SHP77 treated with DMSO at 0.1 percent for 48 hours (cell line): ENCODE data around the gene KDM2A.
"Not testable (repeated sequence)": the region's sequence is repeated elsewhere in the genome, so short reads cannot be mapped to it uniquely, and the experiment has no call there.

Experiments
- DNase-seq: peaks from one replicate; lab custom pipeline; 2025; lab: John Stamatoyannopoulos, UW

Gene KDM2A

DNA sequence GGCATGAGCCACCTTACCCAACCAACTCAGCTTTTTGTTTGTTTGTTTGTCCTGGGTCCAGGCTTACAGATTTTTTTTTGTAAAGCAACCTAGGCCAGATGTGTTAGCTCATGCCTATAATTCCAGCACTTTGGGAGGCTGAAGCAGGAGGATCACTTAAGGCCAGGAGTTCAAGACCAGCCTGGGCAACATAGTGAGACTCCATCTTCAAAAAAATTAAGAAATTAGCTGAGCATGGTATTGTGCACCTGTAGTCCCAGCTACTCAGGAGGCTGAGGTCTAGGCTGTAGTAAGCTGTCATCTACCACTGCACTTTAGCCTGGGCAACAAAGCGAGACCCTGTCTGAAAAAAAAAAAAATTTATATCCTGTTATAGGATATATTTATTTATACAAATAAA, 118.5 kb downstream of the KDM2A start:
- no peak for DNase-seq

DNA sequence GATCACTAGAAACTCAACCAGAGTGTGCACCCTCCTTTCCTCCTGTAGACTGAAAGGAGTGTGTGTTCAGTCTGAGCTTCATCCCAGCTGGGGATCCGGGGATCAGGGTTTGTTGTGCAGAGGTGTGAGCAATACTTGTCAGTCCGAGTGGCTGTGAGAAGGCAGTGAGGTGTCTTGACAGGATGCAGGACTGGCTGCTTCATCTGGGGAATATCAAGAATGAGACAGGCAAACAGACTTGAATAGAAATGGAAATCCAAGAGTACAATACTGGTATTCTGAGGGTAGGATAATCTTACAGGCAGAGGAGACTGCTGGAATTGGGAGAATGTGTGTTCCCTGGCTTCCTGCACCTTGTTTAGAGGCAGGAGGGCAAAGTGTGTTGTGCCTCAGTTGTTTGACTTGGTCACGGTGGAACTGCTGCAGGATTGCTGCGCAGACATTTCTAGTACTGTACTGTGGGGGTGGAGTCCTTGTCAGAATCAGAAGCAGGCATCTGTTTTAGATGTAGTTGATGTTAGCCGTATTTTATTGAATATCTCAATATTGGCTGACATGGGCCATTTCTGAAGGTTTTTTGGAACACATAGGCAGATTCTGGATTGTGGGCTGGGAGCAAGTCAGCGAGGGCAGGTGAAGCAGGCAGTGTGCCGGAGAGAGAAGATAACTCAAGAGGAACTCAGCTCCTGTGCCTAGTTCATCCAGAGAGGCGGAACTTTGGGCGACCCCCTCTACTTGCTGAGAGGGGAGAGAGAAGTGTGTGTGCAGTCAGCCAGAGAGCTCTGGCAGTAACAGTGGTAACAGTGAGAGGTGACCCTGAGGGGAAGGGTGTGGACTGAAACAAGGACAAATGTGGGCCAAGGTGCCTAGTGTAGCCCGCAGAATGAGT, 120.1 kb downstream of the KDM2A start:
- no peak for DNase-seq

DNA sequence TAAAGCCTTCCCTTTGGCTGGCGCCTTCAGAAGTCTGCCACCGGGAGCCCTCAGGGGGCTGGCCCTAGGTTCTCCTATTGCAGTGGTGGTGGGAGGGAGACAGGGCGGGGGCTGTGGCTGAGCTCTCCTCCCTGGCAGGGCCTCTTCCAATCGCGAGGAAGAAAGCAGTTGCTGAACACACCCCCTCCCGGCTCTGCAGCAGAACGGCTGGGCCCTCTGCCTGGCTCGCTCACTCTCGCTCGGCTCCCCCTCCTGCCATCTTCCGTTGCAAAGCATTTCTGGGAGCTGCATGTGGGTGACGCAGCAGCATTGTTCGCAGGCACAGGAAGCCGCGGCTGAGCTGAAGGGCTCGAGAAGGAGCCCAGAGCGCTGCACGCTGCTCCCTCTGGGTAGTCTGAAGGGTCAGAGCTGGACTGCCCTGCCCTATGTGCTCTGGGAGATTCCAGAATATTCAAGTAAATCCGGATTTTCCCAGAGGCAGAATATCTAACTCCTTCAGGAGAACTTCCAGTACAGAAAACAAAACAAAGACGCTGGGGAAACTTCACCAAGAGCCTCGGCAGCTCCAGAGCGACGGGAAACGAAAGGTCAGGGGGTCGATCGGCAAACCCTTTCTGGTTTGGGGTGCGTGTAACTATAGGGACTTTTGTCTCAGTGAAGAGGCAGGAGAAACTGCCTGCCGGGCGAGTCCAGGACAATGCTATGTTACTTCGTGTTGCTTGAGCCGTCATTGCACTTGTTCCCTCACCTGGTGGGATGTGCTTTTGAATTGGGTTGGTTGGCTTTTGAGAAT, 120.9 kb downstream of the KDM2A start:
- DNase-seq = peak; percentile 99

DNA sequence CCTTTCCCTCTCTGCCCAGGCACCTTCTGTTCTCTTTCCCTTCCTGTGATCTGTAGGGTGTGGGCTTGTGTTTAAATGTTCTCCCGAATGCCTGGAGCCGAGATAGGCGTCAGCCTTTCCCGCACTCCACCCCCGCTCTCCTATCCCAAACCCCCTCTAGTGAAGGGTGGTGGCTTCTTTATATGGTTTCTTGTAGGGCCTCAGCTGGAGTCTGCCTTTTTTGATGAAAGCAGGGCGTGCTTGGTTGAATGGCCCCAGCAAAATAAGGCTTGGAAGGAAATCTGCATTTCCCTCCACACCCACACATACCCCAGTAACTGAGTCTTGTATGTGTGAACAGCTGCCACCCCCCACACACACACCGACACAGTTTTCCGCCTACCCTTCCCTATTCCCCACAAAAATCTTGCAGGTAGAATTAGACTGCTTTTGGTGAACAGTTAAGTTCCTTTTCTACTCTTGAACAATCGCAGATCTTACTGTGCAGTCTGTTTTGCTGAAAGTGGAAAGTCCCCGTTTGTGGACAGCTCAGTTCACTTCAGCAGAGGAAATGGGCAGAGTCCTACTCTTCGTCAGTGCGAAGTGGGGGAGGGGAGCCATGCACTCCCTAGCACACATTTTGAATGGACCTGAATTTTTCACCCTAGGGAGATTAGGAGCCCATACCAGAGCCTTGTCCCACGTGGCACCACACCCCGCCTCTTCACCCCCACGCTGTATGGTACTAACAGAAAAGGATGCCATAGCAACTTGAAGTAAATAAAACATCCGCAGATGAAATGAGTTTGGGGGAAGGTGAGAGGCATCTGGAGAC, 121.7 kb downstream of the KDM2A start:
- peak; percentile 25 for DNase-seq

DNA sequence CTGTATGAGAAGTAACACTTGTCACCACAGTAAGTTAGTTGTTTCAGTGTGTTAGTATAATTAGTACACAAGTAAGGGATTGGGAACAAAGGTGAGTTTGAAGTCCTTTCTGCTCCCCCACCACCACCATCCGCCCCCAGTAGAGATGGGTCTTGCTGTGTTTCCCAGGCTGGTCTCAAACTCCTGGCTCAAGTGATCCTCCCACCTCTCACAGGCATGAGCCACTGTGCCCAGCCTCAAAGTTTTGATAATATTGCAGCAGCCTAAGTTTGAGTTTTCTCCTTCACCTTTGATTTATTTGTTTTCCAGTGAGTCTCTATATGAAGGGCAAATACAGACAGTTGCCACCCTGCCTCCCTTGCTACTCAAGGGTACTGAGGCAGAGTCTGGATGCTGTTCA, 123.5 kb downstream of the KDM2A start:
- no peak for DNase-seq

DNA sequence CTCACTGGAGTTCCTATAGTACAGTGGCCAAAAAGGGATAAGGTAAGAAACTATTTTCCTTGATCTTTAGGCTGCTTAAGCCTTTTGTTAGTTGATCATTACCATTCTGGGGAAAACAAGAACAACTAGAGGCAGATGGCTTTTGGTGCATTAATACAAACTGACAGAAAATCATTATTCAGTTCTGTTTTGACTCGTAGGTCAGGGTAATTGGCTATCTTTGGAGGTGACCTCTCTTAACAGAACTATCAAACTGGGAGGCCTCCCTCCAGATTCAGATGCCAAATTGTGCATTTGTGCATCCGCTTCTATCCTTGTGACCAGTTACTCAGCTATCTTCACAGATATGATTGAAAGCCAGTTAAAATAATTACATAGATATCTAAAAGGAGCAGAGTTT, 124.0 kb downstream of the KDM2A start:
- no peak for DNase-seq

DNA sequence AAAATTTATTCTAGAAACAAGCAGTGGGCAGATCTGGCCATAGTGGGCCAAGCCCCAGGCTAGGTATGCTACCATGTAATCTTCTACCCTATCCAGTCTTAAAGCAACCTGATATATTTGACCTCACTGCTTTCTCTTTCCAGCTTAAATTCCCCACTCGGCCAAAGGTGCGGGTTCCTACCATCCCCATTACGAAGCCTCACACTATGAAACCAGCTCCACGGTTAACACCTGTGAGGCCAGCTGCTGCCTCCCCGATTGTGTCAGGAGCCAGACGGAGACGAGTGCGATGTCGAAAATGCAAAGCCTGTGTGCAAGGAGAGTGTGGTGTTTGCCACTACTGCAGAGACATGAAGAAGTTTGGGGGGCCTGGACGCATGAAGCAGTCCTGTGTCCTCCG, 126.0 kb downstream of the KDM2A start:
- DNase-seq = no peak

DNA sequence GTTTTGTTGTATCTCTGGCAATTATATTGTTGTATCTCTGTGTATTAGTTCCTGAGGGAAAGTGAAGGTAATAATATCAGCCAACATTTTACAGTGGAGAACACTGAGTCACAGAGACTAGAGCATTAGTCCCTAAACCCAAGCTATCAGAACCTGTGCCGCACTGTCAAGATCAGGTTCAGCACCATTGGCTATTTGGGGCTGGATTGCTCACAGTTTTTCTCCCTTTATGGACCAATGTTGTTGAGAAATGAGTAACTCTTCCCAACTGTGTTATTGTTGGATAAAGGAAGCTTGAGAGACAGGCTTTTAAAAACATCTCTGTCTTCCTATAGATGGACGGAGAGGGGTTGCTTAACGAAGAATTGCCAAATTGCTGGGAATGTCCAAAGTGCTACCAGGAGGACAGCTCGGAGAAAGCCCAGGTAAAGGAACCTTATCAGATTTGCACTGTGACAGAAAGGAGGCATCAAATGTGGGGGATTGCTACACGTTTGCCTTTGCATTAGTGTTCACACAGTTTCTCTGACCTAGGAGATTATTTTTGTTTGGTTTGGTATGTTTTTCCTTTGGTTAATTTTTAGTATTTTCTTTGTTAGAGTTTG, 129.0 kb downstream of the KDM2A start:
- DNase-seq = no peak

DNA sequence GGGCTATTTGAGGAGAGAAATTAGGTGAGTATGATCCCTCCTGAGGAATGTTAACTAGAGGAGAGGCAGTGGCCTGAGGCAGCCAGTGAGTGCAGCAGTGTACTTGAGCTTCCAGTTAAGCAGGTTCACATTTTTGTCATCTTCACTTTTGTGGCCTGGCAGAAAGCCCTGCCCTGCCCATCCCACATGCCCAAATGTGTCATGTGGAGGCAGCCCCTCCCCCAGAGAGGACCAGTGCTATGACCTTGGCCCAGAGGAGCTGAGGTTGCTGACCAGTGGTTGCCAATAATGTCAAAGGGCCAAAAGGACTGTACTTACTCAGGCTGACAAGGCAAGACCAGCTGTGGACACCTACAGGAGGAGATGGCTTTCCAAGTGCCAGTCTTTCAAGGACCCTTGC, 129.6 kb downstream of the KDM2A start:
- no peak for DNase-seq

DNA sequence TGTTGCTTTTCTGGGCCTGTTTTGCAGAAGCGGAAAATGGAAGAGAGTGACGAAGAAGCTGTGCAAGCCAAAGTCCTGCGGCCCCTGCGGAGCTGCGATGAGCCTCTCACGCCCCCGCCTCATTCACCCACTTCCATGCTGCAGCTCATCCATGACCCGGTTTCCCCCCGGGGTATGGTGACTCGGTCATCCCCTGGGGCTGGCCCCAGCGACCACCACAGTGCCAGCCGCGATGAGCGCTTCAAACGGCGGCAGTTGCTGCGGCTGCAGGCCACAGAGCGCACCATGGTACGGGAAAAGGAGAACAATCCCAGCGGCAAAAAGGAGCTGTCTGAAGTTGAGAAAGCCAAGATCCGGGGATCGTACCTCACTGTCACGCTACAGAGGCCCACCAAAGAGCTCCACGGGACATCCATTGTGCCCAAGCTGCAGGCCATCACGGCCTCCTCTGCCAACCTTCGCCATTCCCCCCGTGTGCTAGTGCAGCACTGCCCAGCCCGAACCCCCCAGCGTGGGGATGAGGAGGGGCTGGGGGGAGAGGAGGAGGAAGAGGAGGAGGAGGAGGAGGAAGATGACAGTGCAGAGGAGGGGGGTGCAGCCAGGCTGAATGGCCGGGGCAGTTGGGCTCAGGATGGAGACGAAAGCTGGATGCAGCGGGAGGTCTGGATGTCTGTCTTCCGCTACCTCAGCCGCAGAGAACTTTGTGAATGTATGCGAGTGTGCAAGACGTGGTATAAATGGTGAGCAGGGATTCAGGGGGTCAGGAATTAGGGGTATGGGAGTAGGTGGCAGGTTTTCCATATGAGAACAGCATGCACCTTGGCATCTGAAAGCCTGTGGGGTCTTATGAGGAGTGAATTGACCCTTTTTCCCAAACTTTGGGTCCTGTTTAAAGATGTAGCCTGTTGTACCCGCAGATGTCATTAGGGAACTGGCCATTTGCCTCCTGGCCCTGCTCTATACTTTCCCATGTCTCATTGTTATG, 131.3 kb downstream of the KDM2A start:
- DNase-seq = no peak

DNA sequence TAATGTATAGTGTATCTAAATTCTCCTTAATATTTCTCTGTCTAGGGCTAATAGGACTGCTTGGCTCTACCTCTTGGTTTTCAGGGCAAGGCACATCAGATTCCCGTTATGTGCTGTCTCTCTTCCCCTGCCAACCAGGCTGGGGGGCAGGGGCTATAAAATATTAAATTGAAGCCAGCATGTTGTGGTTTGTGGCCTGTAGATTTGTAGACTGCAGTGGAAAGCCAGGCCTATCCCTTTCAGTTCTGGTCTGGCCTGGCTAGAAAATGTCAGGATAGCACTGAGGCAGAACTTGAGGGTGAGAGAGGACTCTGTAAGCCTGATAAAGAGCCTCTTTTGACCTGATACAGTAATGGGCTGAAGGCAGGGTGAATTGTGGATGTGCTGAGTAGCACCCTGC, 132.8 kb downstream of the KDM2A start:
- no peak for DNase-seq

DNA sequence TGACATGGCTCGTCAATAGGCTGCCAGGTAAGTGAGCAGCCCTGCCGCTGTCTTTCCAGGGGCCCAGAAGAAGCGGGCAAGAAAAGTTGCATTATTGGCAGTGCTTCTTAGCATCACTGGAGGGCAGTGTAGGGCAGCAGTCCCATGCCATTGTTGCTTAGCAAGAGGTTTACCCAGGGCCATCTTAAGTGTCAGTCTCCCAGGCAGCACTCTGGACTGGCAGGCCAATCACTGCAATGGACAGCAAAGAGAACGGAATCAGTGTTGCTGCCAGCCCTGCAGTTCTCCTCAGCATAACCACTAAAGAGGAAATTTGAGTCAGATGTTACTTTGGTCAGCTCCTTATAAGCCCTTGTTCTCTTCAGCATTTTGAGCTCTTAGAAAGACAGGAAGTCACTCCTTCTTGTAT, 133.8 kb downstream of the KDM2A start:
- DNase-seq = no peak

DNA sequence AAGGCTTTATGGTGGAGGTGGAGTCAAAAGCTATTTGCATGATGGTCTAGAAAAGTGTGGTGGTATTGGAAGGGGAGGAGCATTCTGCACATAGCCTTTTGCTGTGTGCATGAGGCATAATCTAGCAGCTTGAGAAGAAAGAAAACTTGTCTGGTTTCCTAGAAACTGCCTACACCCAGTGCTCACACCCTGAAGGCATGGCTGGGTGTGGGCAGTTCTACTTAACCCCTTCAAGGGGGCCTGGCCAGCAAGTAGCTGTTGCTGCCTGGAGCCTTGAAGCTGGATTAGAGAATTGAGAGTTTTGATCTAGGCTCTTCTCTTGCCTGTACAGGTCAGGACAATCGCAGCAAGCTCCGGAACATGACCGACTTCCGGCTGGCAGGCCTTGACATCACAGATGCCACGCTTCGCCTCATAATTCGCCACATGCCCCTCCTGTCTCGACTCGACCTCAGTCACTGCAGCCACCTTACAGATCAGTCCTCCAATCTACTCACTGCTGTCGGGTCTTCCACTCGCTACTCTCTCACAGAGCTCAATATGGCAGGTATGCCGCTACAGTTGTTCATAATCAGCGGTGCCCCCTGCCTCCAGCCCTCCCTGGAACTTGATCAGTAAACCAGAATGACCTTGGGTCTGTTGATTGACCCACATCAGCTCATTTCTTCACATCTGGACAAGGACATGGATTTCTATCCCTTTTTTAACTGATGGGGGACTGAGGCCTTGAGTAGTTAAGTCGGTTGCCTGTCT, 135.0 kb downstream of the KDM2A start:
- DNase-seq = no peak

DNA sequence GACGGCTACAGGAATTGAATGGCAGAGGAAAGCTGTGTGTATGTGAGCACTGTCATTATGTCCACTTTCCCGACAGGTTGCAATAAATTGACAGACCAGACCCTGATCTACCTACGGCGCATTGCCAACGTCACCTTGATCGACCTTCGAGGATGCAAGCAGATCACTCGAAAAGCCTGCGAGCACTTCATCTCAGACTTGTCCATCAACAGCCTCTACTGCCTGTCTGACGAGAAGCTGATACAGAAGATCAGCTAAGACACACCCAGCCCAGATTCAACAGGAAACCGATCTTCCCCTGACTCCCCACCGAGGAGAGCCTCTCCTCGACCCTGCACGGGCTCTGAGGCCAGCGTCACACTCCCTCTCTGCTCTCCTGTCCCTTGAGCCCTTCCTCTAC, 135.7 kb downstream of the KDM2A start:
- no peak for DNase-seq

DNA sequence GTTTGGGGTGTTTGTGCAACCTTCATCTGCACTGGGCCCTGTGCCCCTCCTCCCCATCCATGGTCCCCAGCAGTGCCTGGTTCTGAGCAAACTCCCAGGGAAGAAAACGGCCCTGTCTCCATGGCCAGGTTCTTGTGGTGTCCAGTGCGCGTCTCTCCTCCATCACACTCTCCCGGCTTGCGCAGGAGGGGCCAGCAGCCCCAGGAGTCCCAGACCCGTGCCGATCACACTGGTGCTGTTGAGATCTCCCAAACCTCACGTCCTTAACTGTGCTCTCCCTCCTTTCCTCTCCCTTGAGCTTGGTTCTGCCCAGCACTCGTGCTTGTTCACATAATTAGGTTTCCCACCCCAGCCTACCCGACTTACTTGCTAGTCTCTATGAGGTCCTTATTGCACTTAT, 136.3 kb downstream of the KDM2A start:
- no peak for DNase-seq

DNA sequence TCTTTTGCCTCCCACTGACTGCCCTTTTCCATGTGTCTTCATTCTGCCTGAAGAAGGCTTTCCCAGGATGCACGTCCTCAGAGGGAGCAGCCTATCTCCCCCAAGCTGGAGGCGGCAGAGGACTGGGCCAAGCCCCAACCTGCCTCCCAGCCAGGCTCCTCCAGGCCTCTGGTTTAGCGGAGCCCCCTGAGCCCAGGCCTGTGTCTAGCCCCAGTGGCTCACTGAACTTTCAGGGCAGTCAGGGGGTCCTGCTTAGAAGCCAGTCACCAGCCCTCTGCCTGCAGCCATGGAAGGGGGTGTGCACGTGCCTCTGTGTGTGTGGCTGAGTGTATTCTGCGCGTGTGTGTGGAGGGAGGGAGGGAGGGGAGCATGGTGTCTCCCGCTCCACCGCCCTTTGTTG, 136.8 kb downstream of the KDM2A start:
- no peak for DNase-seq

DNA sequence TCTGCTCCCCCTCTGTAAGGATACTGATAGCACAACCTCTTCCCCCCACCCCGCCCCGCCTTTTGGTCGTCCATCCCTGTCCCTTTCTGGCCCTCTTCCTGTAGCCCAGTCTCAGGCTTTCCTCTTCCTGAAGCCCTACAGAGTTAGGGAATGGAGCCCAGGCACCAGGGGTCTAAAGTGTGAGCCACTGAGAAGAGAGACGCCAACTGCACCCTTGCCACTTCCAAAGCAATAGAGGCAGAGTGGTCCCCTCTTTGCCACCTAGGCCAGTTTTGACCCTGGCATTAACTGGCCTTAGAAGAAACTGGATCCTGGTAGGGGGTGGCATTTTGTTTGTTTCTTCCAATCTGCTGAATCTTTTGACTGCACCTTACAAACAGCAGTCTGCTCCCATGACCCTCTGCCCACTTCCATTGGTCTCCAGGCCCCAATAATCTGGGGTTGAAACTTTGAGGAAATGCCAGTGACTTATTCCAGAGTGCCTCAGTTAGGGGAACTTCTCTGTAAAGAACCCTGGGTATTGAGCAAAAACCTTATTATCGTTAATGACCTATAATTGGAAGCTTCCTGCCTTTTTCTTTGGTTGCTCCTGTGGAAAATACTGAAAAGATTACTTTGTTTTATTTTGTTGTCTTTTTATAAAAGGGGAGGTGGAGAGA, 137.5 kb downstream of the KDM2A start:
- no peak for DNase-seq

DNA sequence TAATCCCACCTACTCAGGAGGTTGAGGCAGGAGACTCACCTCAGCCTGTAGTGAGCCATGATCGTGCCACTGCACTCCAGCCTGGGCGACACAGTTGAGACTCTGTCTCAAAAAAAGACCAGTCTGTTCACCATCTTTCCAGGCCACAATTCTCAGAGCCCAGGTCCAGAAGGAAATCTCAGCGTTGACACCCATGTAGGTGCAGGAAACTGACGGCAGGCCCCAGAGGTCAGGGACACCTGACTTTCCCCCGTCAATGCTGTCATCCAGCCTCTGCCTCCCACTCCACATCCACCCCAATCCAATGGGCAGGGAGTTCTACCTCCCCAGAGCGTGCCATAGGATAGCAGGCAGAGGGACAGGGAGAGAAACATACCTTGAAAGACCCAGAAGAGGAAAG, 141.3 kb downstream of the KDM2A start:
- no peak for DNase-seq

DNA sequence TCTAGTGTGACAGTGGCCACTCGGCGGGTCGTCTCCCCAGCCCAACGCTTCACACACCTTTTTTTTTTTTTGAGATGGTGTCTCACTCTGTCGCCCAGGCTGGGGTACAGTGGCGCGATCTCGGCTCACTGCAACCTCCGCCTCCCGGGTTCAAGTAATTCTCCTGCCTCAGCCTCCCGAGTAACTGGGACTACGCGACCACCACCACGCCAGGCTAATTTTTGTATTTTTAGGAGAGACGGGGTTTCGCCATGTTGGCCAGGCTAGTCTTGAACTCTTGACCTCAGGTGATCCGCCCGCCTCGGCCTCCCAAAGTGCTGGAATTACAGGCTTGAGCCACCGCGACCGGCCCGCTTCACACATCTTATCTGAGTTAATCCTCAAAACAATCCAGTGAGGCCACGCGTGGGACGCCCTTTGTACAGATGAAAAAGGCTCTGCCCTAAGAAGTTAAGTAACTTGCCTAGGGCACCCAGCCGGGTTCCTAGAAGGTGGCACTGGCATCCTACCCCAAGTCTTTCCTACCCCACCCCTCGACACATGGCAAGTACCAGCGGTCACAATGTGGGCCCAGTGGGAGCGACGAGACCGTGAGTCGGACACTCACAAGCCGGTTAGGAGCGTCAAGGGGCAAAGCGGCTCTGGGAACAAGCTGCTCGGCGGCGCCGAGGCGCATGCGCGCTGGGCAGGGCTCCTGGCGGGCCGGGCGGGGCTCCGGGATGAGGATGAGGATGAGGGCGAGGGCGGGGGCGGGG, 142.0 kb downstream of the KDM2A start:
- DNase-seq = not testable (repeated sequence)
